HEK293 (cell line): ENCODE data around the gene SH3BP1.
"Not testable (repeated sequence)": the region's sequence is repeated elsewhere in the genome, so short reads cannot be mapped to it uniquely, and the experiment has no call there.

Experiments
- CTCF ChIA-PET: fragments of 350-600 bp; formaldehyde crosslinking; extraction: SDS; loops from one replicate; lab custom pipeline; 2021; ENCODE audit warnings: antibody characterized with exemption; lab: Yijun Ruan, JAX
- POLR2A ChIA-PET: fragments of 300-600 bp; formaldehyde crosslinking; extraction: SDS; loops from one replicate; lab custom pipeline; 2020; ENCODE audit warnings: antibody characterized with exemption, inconsistent platforms; lab: Yijun Ruan, JAX
- H3K27ac ChIP-seq: fragments of 200-500 bp; sonication (Bioruptor generic); 2 replicates; pipeline ENCODE4 v1.5.1; 2014; ENCODE audit warnings: low read depth, low read length, control low read depth, inconsistent platforms; ENCODE audit errors: extremely low read depth
- H3K36me3 ChIP-seq, 2 experiments: fragments of 200-500 bp in 1 of 2; sonication (Bioruptor generic) in 1 of 2; 1 replicate in 1 of 2; 2 replicates in 1 of 2; pipeline ENCODE4 v1.5.1; 2014 to 2017; ENCODE audit warnings: inconsistent platforms in 2 of 2, low read length in 2 of 2; ENCODE audit not compliant: control insufficient read depth in 2 of 2, insufficient read depth in 1 of 2
- H3K4me1 ChIP-seq: fragments of 200-500 bp; sonication (Bioruptor generic); 2 replicates; pipeline ENCODE4 v1.5.1; 2014; ENCODE audit warnings: mild to moderate bottlenecking, low read length, inconsistent platforms; ENCODE audit not compliant: control insufficient read depth, insufficient read depth
- H3K4me3 ChIP-seq: 2 replicates; pipeline ENCODE4 v1.5.1; 2011; ENCODE audit warnings: low read depth, mild to moderate bottlenecking, control low read depth, low read length, moderate library complexity
- H3K9me3 ChIP-seq: fragments of 200-500 bp; sonication (Bioruptor generic); 2 replicates; pipeline ENCODE4 v1.5.1; 2014; ENCODE audit warnings: low read depth, low read length, inconsistent platforms; ENCODE audit not compliant: control insufficient read depth, insufficient read depth
- SP7 ChIP-seq: fragments of 450-650 bp; formaldehyde crosslinking; IDR thresholded peaks from 2 replicates; pipeline ENCODE4 v1.5.1; 2016; ENCODE audit warnings: missing biosample characterization, missing genetic modification characterization
- YY1 ChIP-seq: fragments of 450-650 bp; formaldehyde crosslinking; IDR thresholded peaks from 2 replicates; pipeline ENCODE4 v1.5.1; 2018; ENCODE audit warnings: missing biosample characterization, missing genetic modification characterization
- YY2 ChIP-seq: fragments of 450-650 bp; formaldehyde crosslinking; IDR thresholded peaks from 2 replicates; pipeline ENCODE4 v1.5.1; 2016; ENCODE audit warnings: missing biosample characterization, missing genetic modification characterization
- ZBTB8A ChIP-seq: fragments of 450-650 bp; formaldehyde crosslinking; IDR thresholded peaks from 2 replicates; pipeline ENCODE4 v1.5.1; 2016; ENCODE audit warnings: missing biosample characterization, missing genetic modification characterization
- ZNF121 ChIP-seq: fragments of 450-650 bp; formaldehyde crosslinking; IDR thresholded peaks from 2 replicates; pipeline ENCODE4 v1.5.1; 2016; ENCODE audit warnings: missing biosample characterization, missing genetic modification characterization
- ZNF23 ChIP-seq: fragments of 450-650 bp; formaldehyde crosslinking; IDR thresholded peaks from 2 replicates; pipeline ENCODE4 v1.5.1; 2016; ENCODE audit warnings: missing biosample characterization, missing genetic modification characterization, borderline replicate concordance
- ZNF24 ChIP-seq: fragments of 450-650 bp; formaldehyde crosslinking; IDR thresholded peaks from 2 replicates; pipeline ENCODE4 v1.5.1; 2016; ENCODE audit warnings: missing biosample characterization, missing genetic modification characterization
- ZNF560 ChIP-seq: fragments of 450-650 bp; formaldehyde crosslinking; IDR thresholded peaks from 2 replicates; pipeline ENCODE4 v1.5.1; 2017; ENCODE audit warnings: missing biosample characterization, missing genetic modification characterization, borderline replicate concordance
- ZNF664 ChIP-seq: fragments of 450-650 bp; formaldehyde crosslinking; IDR thresholded peaks from 2 replicates; pipeline ENCODE4 v1.5.1; 2016; ENCODE audit warnings: missing biosample characterization, missing genetic modification characterization
- ZNF768 ChIP-seq: fragments of 450-650 bp; formaldehyde crosslinking; IDR thresholded peaks from 2 replicates; pipeline ENCODE4 v1.5.1; 2018; ENCODE audit warnings: missing biosample characterization, mild to moderate bottlenecking, missing genetic modification characterization
- TF ChIP-seq, protein P1 (sequence below): fragments of 450-650 bp; formaldehyde crosslinking; IDR thresholded peaks from 2 replicates; pipeline ENCODE4 v1.5.1; 2016; ENCODE audit warnings: missing biosample characterization, missing genetic modification characterization
- TF ChIP-seq, protein P2 (sequence below): fragments of 450-650 bp; formaldehyde crosslinking; IDR thresholded peaks from 2 replicates; pipeline ENCODE4 v1.5.1; 2016; ENCODE audit warnings: missing biosample characterization, missing genetic modification characterization
- TF ChIP-seq, protein P3 (sequence below): fragments of 450-650 bp; formaldehyde crosslinking; IDR thresholded peaks from 2 replicates; pipeline ENCODE4 v1.5.1; 2016; ENCODE audit warnings: missing biosample characterization, missing genetic modification characterization
- TF ChIP-seq, protein P4 (sequence below): fragments of 450-650 bp; formaldehyde crosslinking; IDR thresholded peaks from 2 replicates; pipeline ENCODE4 v1.5.1; 2016; ENCODE audit warnings: missing biosample characterization, missing genetic modification characterization

The SH3BP1 gene

DNA sequence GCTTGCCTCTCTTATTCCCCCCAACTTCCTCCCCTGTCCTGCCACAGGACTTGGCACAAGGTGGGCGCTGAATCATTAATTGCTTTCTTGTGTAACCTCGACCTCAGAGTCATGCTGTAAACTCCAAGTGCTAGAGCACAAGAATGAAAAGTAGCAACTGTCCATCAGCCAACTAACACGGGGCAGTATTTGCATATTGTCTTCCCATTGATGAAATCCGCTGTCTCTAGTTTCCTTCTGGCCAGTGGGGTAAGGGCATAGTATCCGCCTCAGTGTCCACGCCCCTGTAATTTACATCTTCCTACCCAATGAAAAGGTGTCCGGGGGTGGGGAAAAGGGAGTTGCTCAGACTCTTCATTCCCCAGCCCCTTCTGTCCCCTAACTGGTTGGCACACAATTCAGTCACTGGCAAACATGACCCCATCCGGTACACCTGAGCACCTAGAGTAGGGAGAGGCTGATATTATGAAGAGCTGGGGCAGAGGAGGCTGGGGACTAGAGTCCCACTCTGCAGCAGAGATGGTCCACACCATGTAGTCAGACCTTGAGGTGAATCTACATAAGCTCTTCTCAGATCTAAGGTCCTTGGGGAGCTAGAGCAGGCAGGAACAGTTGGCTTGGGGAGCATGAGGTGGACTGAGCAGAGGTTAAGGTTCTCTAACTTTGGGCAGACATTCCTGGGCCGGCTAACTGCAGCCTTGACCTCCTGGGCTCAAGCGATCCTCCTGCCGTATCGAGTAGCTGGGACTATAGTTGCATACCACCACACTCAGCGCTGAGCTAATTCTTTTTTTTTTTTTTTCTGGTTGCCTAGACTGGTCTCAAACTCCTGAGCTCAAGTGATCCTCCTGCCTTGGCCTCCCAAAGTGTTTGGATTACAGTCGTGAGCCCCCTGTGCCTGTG is 37.7 kb upstream of the SH3BP1 start (continued):
- TF ChIP-seq ZNF23 (tag by site-specific recombination) = no peak
- TF ChIP-seq YY1 (tag by site-specific recombination) = no peak
- TF ChIP-seq, protein P1, sequence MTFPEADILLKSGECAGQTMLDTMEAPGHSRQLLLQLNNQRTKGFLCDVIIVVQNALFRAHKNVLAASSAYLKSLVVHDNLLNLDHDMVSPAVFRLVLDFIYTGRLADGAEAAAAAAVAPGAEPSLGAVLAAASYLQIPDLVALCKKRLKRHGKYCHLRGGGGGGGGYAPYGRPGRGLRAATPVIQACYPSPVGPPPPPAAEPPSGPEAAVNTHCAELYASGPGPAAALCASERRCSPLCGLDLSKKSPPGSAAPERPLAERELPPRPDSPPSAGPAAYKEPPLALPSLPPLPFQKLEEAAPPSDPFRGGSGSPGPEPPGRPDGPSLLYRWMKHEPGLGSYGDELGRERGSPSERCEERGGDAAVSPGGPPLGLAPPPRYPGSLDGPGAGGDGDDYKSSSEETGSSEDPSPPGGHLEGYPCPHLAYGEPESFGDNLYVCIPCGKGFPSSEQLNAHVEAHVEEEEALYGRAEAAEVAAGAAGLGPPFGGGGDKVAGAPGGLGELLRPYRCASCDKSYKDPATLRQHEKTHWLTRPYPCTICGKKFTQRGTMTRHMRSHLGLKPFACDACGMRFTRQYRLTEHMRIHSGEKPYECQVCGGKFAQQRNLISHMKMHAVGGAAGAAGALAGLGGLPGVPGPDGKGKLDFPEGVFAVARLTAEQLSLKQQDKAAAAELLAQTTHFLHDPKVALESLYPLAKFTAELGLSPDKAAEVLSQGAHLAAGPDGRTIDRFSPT (tag by site-specific recombination) = no peak
- no peak for TF ChIP-seq ZNF560 (tag by site-specific recombination)
- TF ChIP-seq, protein P2, sequence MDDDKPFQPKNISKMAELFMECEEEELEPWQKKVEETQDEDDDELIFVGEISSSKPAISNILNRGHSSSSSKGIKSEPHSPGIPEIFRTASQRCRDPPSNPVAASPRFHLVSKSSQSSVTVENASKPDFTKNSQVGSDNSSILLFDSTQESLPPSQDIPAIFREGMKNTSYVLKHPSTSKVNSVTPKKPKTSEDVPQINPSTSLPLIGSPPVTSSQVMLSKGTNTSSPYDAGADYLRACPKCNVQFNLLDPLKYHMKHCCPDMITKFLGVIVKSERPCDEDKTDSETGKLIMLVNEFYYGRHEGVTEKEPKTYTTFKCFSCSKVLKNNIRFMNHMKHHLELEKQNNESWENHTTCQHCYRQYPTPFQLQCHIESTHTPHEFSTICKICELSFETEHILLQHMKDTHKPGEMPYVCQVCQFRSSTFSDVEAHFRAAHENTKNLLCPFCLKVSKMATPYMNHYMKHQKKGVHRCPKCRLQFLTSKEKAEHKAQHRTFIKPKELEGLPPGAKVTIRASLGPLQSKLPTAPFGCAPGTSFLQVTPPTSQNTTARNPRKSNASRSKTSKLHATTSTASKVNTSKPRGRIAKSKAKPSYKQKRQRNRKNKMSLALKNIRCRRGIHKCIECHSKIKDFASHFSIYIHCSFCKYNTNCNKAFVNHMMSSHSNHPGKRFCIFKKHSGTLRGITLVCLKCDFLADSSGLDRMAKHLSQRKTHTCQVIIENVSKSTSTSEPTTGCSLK = no peak
- no peak for TF ChIP-seq ZBTB8A (tag by site-specific recombination)
- no peak for TF ChIP-seq ZNF768
- TF ChIP-seq ZNF24 (tag by site-specific recombination) = 0 out of 2 replicates have a peak, but pooled peaks have one; percentile 36
- TF ChIP-seq YY2 = no peak
- TF ChIP-seq ZNF664 (tag by site-specific recombination) = no peak
- TF ChIP-seq, protein P3, sequence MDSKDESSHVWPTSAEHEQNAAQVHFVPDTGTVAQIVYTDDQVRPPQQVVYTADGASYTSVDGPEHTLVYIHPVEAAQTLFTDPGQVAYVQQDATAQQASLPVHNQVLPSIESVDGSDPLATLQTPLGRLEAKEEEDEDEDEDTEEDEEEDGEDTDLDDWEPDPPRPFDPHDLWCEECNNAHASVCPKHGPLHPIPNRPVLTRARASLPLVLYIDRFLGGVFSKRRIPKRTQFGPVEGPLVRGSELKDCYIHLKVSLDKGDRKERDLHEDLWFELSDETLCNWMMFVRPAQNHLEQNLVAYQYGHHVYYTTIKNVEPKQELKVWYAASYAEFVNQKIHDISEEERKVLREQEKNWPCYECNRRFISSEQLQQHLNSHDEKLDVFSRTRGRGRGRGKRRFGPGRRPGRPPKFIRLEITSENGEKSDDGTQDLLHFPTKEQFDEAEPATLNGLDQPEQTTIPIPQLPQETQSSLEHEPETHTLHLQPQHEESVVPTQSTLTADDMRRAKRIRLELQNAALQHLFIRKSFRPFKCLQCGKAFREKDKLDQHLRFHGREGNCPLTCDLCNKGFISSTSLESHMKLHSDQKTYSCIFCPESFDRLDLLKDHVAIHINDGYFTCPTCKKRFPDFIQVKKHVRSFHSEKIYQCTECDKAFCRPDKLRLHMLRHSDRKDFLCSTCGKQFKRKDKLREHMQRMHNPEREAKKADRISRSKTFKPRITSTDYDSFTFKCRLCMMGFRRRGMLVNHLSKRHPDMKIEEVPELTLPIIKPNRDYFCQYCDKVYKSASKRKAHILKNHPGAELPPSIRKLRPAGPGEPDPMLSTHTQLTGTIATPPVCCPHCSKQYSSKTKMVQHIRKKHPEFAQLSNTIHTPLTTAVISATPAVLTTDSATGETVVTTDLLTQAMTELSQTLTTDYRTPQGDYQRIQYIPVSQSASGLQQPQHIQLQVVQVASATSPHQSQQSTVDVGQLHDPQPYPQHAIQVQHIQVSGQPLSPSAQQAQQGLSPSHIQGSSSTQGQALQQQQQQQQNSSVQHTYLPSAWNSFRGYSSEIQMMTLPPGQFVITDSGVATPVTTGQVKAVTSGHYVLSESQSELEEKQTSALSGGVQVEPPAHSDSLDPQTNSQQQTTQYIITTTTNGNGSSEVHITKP (tag by site-specific recombination) = peak; percentile 55

DNA sequence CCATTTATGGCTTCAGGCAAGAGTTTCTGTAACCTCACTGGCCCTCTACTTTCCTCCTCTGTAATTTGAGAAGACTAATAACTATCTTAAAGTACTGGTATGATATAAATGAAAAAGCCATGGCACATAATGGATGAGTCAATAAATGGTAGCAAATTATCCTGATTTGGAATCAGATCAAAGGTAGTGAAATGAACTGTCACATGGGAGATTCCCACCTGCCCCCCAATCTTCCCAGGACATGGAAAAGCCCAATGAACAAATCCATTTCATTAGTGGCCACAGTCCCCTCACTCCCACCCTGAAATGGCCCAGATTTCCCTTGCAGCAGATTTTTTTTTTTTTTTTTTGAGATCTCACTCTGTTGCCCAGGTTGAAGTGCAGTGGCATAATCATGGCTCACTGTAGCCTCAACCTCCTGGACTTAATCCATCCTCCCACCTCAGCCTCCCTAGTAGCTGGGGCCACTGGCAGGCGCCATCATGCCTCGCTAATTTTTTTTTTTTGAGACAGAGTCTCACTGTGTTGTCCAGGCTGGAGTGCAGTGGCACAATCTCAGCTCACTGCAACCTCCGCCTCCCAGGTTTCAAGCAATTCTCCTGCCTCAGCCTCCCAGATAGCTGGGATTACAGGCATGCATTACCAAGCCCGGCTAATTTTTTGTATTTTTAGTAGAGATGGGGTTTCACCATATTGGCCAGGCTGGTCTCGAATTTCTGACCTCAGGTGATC is 36.8 kb upstream of the SH3BP1 start:
- ChIA-PET POLR2A (interaction anchor here (1.0 kb wide), 1 partner anchor 10 kb away, joined by 4 read pairs; no protein-coding TSS in a partner anchor), CTCF (interaction anchor here (0.6 to 14.5 kb wide), 6 partner anchors 10 to 531 kb away, joined by 3 to 287 read pairs (median 10); no protein-coding TSS in a partner anchor)
- H3K4me3 ChIP-seq, H3K4me1 ChIP-seq, H3K9me3 ChIP-seq, H3K36me3 ChIP-seq, H3K27ac ChIP-seq: not testable (repeated sequence)
- peak; percentile 22; the same call in 1 of the 2 replicates for TF ChIP-seq SP7 (tag by site-specific recombination)
- TF ChIP-seq, protein P3 (tag by site-specific recombination) = peak; percentile 86
- TF ChIP-seq, protein P4, sequence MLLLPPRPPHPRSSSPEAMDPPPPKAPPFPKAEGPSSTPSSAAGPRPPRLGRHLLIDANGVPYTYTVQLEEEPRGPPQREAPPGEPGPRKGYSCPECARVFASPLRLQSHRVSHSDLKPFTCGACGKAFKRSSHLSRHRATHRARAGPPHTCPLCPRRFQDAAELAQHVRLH = 0 out of 2 replicates have a peak, but pooled peaks have one; percentile 13
- peak; percentile 94 for TF ChIP-seq ZNF121
